Transverse colon (tissue), 4 donors: Measurements from ENCODE around the gene POLR3GL.

ENCODE experiments used
- CTCF ChIP-seq, 5 experiments: fragments of 200-600 bp in 3 of 5; fragments of 450-650 bp in 2 of 5; sonication (generic) in 3 of 5; IDR thresholded peaks; 1 replicate in 2 of 5; 2 replicates in 3 of 5; pipeline ENCODE4 v1.5.1; 2016 to 2017; ENCODE audit warnings: antibody characterized with exemption in 5 of 5, inconsistent platforms in 3 of 5, mild to moderate bottlenecking in 2 of 5, moderate library complexity in 1 of 5
- POLR2AphosphoS5 ChIP-seq, 3 donors: sonication (generic); formaldehyde crosslinking; IDR thresholded peaks; one replicate each; pipeline ENCODE4 v1.6.1; 2016; ENCODE audit warnings: antibody characterized with exemption in 3 of 3

- no peak for TF ChIP-seq CTCF (IDR thresholded peaks at IDR 0.05)
- no peak for TF ChIP-seq POLR2AphosphoS5 (IDR thresholded peaks at IDR 0.05)
These were observed 5.8 kb upstream of the POLR3GL start for GRCh38 chr1:145958734-145959133.
